Activated CD8-positive, alpha-beta memory T cell treated with anti-CD3 and anti-CD28 coated beads, Interleukin-2, amount 50 U/mL, for 24 hours (primary cell): Measurements from ENCODE around the gene ZNF366.

Experiments used
- DNase-seq: peaks from one replicate; pipeline ENCODE4 v3.0.0-alpha.2; 2020; ENCODE audit errors: extremely low read depth

ZNF366 gene

DNA sequence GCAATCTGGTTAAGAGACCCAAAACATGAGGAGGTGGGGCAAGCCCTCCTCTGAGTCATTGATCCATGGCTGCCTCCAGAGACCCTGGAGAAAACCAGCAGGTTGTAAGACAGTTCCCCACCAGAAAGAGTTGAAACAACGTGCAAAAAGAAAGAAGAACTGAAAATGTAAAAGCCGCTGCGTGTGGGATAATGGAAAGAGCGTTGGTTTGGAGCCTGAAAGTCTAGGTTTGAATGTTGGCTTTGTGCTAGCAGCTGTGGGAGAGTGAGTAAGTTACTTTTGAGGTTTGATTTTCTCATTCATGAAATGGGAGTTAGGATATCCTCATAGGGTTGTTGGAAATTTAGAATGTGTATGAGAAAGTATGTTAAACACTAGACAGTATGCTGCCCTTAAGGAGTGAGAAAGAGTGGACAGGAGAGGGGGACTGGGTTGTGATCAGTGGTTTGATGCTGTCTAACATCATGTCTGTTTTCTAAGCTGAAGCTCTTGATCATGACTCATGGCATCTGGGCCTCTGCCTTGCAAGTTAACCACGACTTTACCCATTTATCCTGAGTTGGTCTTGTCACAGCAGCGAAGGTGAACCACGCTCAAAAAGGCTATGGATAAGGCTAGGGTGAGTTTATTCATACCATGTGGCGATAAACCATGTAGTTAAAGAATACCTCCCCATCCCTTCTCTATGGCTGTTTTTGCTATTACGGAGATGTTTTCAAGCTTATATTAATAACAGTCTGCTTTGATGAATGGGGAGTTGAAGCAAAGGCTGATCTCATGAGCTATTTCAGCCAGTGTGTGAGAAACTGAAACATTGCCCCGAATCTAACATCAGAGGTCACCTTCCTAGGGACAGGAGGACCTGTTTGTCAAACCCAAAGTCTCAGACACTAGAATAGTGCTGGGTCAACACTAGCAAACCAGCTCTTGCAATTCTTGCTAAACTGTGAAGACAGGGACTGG is 41.3 kb downstream of the ZNF366 start:
- DNase-seq: no peak

DNA sequence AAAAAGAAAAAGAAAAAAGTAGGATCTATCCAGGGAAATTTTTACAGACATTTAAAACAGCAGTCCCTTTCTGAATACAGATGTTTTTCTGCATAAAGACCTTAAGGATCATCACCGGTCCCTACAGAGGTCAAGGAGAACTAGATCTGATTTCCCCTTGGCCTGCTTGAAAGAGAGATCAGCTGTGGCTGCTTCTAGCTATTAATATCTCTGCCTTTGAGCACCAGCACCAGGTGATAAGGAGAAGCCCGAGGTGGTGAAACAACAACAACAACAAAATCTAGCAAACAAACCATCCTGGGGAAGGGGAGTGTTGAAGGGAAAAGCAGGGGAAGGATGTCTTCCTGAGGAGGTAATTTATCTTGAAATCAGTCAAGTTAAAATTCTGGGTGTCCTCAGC is 42.1 kb downstream of the ZNF366 start:
- DNase-seq: no peak

DNA sequence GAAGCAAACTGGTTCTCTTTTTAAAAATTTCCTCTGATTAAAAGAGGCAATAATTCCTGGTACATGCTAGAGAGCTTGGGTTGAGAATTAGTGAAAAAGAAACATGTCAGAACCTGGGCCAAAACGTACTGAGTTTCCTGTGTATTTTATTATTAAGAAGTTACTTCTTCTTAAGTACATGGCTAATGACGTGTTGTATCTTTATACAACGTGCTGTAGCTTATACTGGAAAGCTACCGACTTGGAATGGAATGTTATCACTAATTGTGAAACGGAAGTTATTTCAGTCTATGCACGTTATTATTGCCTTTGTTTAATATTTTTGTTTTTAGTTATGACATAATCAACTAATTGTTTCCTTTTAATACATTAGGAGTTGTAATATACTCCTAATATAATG is 43.1 kb downstream of the ZNF366 start:
- no peak for DNase-seq

DNA sequence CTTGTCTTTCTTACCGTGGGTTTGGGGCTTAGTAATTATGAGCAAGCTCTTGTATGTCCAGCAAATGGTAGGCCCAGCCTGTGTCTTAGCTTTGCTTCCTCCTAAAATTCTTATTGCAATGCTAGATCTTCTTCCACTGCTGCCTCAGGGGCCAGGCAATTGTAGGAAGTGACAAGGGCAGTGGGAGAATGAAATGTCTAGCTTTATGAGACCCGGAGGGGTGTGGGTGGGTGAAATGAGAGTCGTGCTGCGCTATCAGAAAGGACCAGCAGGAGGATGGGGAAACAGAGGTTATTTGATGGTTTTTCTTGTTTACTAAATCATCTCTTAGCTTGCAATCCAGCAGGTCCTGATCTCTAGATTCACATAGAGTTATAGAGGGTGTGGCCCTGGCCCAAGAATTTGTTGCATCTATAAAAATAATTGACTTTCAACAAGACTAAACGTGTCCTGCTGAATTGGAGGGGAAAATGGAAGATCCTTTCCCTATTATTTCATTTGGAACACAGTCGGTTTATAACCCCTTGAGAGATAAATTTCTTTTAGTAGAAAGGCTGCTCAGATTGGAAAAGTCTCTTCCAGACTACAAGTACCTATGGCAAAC is 43.7 kb downstream of the ZNF366 start:
- no peak for DNase-seq

DNA sequence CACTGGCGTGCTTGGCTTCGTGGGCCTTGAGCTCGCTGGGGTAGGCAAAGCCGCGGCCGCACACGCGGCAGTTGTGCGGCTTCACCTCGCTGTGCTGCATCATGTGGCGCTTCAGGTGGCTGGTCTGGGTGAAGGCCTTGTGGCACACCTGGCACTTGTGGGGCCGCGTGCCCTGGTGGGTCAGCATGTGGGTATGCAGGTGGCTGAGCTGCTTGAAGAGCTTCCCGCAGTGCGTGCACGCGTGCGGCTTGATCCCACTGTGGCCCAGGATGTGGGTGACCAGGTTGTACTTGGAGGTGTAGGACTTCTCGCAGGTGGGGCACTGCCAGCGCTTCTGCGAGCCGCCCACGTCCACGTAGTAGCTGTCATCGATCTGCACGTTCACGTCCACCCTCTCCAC is 46.8 kb downstream of the ZNF366 start:
- no peak for DNase-seq

DNA sequence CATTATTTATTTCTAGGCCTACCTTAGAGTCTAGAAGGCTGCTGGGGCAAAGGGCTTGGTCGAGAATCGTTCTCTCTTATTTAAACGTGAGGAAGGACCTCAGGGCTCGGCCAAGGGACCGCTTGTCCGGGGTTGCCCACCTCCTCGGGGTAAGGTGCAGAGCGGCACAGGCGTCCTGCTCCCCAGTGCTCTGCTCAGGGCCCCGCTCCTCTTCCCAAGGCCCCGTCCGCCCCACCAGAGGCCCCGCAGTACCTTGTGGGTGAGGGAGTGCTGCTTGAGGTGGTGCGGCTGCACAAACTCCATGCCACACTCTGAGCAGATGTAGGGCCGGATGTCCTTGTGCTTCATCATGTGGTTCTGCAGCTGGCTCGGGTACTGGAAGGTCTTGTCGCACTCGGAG is 47.3 kb downstream of the ZNF366 start:
- no peak for DNase-seq

GRCh38 chr5:72459089-72459661 is 48.0 kb downstream of the ZNF366 start:
- no peak for DNase-seq

DNA sequence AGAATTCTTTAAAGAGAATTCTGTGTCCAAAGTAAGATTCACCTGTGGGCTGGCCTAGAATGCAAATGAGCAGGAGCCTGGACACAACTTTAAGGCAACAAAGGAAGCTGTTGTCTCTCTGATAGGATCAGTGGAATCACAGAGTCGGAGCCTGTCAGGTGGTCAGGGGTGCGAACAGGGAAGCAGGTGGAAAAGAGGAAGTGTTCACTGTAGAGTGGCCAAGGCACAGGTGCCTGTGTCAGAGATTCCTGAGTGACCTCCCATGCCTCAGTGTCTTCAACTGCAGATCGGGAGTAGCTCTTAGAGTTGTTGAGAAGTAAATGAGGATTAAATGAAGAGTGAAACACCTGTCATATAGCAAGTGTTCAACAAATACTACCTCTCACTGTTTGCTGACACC is 48.8 kb downstream of the ZNF366 start:
- no peak for DNase-seq

DNA sequence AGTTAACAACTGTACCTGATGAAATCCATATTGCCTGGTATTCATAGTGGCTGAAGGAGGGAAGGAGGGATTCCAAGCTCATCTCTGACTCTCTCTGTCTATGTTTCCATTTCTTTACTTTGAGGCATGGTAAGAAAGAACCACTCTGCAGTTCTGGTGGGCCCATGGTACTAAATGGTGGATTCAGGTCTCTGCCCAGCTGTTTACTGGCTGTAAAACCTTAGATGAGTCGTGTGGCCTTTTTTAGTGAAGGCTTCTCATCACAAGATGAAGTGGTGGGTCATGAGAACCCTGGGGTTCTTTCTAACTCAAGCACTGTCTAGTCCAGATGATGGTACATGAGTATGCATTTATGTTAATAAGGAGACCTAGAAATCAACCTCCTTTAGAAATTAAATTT is 49.7 kb downstream of the ZNF366 start:
- no peak for DNase-seq

DNA sequence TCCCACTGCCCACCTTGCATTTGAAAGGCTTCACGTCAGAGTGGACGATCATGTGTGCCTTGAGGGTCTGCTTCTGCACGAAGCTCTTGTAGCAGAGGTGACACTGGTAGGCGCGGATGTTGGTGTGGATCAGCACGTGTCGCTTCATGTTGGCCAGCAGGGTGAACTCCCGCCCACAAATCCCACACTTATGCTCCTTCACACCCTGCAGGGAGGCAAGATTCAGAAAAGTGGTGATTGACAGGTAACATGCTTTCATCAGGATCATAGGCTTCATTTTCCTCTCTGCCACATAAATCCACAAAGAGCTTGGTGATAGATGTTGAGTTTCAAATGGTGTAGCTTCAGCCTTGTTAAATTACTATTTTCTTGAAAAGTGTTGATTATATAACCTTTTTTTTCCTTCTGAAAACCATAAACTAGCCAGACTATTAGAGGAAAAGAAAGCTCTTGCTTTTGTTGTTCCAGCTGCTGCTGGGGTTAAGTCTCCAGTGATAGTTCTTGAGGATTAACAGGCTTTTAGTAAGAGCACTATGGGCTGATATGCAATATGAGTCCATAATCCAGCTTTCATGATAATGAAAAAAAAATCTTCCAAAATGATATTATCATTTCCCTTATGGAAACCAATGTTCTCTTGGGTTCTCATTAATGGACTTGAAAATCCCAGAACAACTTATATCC is 50.7 kb downstream of the ZNF366 start:
- no peak for DNase-seq

DNA sequence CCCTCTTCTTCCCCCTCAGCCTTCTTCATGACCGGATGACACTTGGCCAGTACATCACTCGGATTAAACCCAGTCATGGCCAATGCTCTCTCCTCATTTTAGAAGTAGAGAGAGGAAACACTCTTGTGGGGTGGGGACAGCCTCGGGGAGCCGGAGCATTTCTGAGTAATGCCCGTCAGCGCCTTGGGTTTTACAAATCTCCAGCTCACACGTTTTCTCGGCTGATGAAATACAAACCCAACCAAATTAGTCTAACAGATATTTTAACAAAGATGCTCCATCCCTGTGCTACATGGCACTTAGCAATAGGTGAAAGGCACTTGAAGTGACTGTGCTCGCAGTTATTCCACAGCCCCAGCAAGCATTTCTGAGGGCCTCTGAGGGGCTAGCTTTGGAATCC is 51.7 kb downstream of the ZNF366 start:
- DNase-seq: no peak

DNA sequence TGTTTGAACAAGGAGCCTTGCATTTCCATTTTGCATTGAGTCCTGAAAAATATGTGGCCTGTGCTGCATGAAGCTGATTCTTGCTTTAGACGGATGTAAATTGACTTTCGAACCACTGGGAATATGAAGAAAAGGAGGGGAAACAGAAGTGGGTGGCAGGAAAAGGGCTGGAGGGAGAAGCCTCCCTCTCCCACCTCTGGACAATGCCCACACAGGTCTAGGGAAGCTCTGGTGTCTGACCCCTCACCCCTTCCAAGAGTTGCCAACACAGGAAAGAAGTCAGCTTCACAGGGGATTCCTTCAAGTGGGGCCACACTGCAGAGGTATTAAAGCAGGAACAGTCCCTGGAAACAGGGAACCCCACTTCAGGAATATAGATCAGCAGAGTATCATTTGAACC is 52.2 kb downstream of the ZNF366 start:
- no peak for DNase-seq

GRCh38 chr5:72453246-72453775 is 53.9 kb downstream of the ZNF366 start:
- no peak for DNase-seq

DNA sequence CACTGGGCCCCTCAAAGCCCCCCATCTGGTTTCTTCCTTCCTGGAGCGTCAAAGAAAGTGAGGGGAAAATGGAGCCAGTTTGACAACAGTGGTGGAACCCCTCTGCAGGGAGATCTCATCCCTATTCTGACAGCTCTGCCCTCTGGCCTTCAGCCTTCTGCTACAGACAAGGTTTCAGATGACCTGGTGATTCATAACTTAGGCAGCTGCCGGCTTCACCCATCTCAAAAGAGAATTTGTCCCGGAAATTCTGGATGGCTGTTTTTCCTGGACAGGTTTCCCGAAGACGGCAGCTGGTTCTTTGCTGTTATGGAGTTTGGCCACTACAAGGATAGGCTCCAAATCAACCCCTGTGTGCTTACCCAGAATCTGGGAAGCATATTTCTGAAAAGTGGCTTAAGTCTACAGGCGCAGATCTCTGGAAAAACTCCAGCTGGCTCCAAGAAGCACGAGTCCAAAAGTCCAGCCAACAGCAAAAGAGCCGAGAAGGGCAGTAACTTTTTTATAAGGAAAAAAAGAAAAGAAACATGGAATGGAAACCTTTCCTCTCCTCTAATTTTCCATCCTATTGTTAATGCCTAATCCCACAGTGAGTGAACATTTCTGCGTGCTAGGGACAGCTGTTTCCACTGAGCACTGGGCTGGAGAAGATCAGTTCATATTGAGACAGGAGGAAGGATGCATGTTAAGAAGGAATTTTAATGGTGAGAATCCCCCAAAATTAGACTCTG is 54.5 kb downstream of the ZNF366 start:
- DNase-seq: no peak

DNA sequence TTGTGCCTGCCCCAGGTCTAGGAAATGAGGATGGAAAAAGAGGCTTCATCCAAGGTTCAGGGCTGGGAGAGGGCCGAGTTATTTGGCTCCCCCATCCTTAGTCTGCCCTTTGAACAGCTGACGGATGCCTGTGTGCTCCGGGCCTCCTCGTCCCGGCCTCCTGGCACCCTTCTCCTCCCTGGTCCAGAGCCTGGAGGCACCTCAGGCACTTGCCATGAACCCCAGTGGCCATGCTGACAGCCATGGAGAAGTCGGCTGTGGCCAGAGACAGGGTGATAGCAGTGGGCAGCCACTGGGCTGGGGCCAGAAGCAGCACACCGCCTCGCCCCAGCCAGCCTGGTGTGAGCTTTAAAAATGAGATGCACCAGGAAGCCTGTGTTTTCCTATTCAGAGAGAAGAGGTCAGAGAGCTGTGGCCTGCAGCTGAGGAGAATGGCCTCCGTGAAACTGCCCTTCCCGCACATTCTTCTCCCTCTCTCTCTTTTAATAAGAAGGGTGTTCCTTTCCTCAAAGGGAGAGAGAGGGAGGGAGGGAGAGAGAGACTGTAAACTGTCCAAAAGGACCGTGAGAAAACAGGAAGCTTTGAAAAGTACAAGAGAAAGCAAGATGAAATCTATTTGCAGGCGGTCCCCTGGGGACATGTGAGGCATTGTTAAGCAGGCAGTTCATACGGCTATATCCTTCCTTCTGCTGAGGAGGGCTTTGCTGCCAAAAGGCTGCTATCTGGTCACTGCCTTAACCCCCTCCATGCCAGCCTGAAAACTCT is 55.3 kb downstream of the ZNF366 start:
- DNase-seq: no peak

GRCh38 chr5:72448368-72448767 is 58.8 kb downstream of the ZNF366 start:
- DNase-seq: no peak

DNA sequence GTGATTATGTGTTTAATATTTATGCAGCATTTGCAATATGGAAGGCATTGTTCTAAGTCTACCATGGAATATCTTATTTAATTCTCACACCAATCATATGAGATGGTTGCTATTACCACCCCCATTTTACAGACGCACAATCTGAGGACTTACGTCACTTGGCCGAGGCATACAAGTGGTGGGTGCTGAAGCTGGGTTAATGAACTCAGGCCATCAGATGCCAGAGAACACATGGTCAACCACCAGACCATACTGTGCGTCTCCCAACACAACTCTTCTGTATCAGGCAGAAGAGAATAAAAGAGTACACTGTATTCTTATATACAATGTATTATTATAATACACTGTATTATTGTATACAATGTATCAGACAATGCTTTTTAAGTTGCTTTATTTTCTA is 59.5 kb downstream of the ZNF366 start:
- no peak for DNase-seq

- no peak for DNase-seq
Measured at GRCh38 chr5:72445969-72446368, 61.2 kb downstream of the ZNF366 start.

DNA sequence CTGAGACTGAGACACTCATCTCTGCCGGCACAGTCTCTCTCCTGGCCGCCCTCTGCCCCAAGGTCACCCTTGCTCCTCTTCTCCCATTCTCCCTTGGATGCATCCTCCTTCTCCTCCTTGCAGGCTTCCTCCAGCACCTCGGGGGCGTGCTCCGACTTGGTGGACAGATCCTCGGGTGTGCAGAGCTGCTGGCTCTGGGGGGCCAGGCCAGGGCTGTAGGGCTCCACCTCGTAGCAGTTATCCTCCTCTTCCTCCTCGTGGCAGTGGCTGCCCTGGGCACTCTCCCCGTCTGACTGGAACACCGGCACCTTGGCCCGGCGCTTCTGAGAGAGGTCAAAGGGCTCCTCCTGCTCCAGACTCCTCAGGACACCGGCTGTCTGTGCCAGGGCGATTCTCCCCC is 63.3 kb downstream of the ZNF366 start:
- no peak for DNase-seq

- DNase-seq: no peak
Measured at GRCh38 chr5:72441862-72442540, 65.2 kb downstream of the ZNF366 start.
